HCT116 (cell line): ENCODE data around the gene MMD2. TPM values are rescaled to one million over a fixed set of nuclear protein-coding genes. Genes with fewer than 3 reads are reported as not detected.

Source experiments
- ATAC-seq: fragments of 200-7000 bp; cut with Tn5 transposase; 2 replicates; pipeline ENCODE4 v1.9.1; 2020; ENCODE audit warnings: mild to moderate bottlenecking, moderate library complexity
- BruUV-seq: library from RNA; stranded (reverse); fragments of 400-500 nt; replicated peaks from 2 replicates; lab custom pipeline; 2021; lab: Mats Ljungman, UMichigan
- CTCF ChIA-PET: fragments of 300-600 bp; sonication (Branson Sonifier 250); formaldehyde crosslinking; loops from one replicate; lab custom pipeline; 2021; ENCODE audit warnings: antibody characterized with exemption; lab: Charles Lee
- POLR2A ChIA-PET: fragments of 300-600, 350-600 bp; sonication (Branson Sonifier 250); formaldehyde crosslinking; loops from one replicate; lab custom pipeline; 2021; ENCODE audit warnings: antibody characterized with exemption; lab: Charles Lee
- RAD21 ChIA-PET, 2 experiments: fragments of 300-600 bp; sonication (Branson Sonifier 250); formaldehyde crosslinking; loops; one replicate each; lab custom pipeline; 2023; ENCODE audit warnings: low total read pairs in 2 of 2; ENCODE audit not compliant: uncharacterized antibody in 2 of 2, unreplicated experiment in 2 of 2, low non-redundant PET in 1 of 2; lab: Charles Lee
- DNase-seq: peaks from one replicate; pipeline ENCODE4 v3.0.0-alpha.2; 2010; ENCODE audit warnings: low read depth, low spot score
- H2AFZ ChIP-seq: fragments of 200-600 bp; shearing (Covaris generic), sonication (generic); 2 replicates; pipeline ENCODE4 v1.6.1; 2017; ENCODE audit warnings: low read depth, mixed run types, mixed read lengths, antibody characterized with exemption, low read length; ENCODE audit not compliant: poor library complexity, severe bottlenecking
- H3K27ac ChIP-seq: 2 replicates; pipeline ENCODE4 v1.5.1; 2012; ENCODE audit warnings: low read depth, low read length
- H3K27me3 ChIP-seq: fragments of 200-600 bp; sonication (generic); 2 replicates; pipeline ENCODE4 v1.6.1; 2016; ENCODE audit warnings: mixed run types, low read length, mixed read lengths; ENCODE audit not compliant: insufficient read depth
- H3K36me3 ChIP-seq, 2 experiments: fragments of 200-500 bp in 1 of 2; fragments of 200-600 bp in 1 of 2; sonication (Bioruptor generic) in 1 of 2; sonication (generic) in 1 of 2; 2 replicates each; pipeline versions ENCODE4 v1.5.1 to v1.6.1; 2014 to 2016; ENCODE audit warnings: low read length in 2 of 2, inconsistent platforms in 1 of 2, mixed read lengths in 1 of 2, mixed run types in 1 of 2; ENCODE audit not compliant: insufficient read depth in 2 of 2, control insufficient read depth in 1 of 2
- H3K4me1 ChIP-seq, 2 experiments: fragments of 200-600 bp in 1 of 2; sonication (generic) in 1 of 2; 2 replicates each; pipeline versions ENCODE4 v1.5.1 to v1.6.1; 2012 to 2017; ENCODE audit warnings: low read length in 2 of 2, inconsistent platforms in 1 of 2, mild to moderate bottlenecking in 1 of 2, mixed read lengths in 1 of 2, mixed run types in 1 of 2, moderate library complexity in 1 of 2; ENCODE audit not compliant: insufficient read depth in 2 of 2, control insufficient read depth in 1 of 2
- H3K4me2 ChIP-seq: fragments of 200-600 bp; sonication (generic); 2 replicates; pipeline ENCODE4 v1.6.1; 2017; ENCODE audit warnings: mixed run types, low read length, mixed read lengths
- H3K4me3 ChIP-seq, 2 experiments: fragments of 200-600 bp in 1 of 2; sonication (generic) in 1 of 2; replicated peaks in 1 of 2; 2 replicates each; pipeline ENCODE4 v1.5.1; 2011 to 2016; ENCODE audit warnings: low read length in 2 of 2, control low read depth in 1 of 2, low read depth in 1 of 2, mild to moderate bottlenecking in 1 of 2, mixed read lengths in 1 of 2, mixed run types in 1 of 2
- H3K79me2 ChIP-seq: fragments of 200-600 bp; sonication (generic); 2 replicates; pipeline ENCODE4 v1.6.1; 2017; ENCODE audit warnings: mild to moderate bottlenecking, mixed run types, low read length, moderate library complexity, mixed read lengths; ENCODE audit not compliant: insufficient read depth
- H3K9ac ChIP-seq: fragments of 200-600 bp; sonication (generic); 2 replicates; pipeline ENCODE4 v1.6.1; 2016; ENCODE audit warnings: low read length, mixed read lengths
- H3K9me2 ChIP-seq: fragments of 200-600 bp; sonication (generic), shearing (Covaris generic); 2 replicates; pipeline ENCODE4 v1.6.1; 2017; ENCODE audit warnings: mixed run types, mild to moderate bottlenecking, moderate library complexity; ENCODE audit not compliant: insufficient read depth
- H3K9me3 ChIP-seq, 2 experiments: fragments of 200-500 bp in 1 of 2; fragments of 200-600 bp in 1 of 2; sonication (Bioruptor generic) in 1 of 2; sonication (generic) in 1 of 2; 2 replicates each; pipeline ENCODE4 v1.6.1; 2014 to 2017; ENCODE audit warnings: low read length in 2 of 2, mixed read lengths in 2 of 2, inconsistent platforms in 1 of 2, low read depth in 1 of 2, mild to moderate bottlenecking in 1 of 2, mixed run types in 1 of 2, moderate library complexity in 1 of 2; ENCODE audit not compliant: control insufficient read depth in 1 of 2, insufficient read depth in 1 of 2
- H4K20me1 ChIP-seq: fragments of 200-600 bp; sonication (generic), shearing (Covaris generic); 2 replicates; pipeline ENCODE4 v1.6.1; 2017; ENCODE audit warnings: mixed run types, mild to moderate bottlenecking, moderate library complexity; ENCODE audit not compliant: insufficient read depth
- ATF3 ChIP-seq: IDR thresholded peaks from 2 replicates; pipeline ENCODE4 v1.6.1; 2012
- CEBPB ChIP-seq: IDR thresholded peaks from 2 replicates; pipeline ENCODE4 v1.6.1; 2012; ENCODE audit warnings: low read depth
- CTCF ChIP-seq, 3 experiments: fragments of 200-600 bp in 1 of 3; sonication (generic) in 1 of 3; IDR thresholded peaks in 2 of 3; conservative IDR thresholded peaks in 1 of 3; 2 replicates each; pipeline ENCODE4 v1.5.1; 2012 to 2017; ENCODE audit warnings: low read depth in 2 of 3, low read length in 2 of 3, antibody characterized with exemption in 1 of 3, borderline replicate concordance in 1 of 3, control low read depth in 1 of 3, mild to moderate bottlenecking in 1 of 3, mixed read lengths in 1 of 3, mixed run types in 1 of 3, moderate library complexity in 1 of 3; ENCODE audit not compliant: insufficient read depth in 1 of 3
- EGR1 ChIP-seq: IDR thresholded peaks from 2 replicates; pipeline ENCODE4 v1.6.1; 2012; ENCODE audit warnings: low read depth
- ELF1 ChIP-seq: IDR thresholded peaks from 2 replicates; pipeline ENCODE4 v1.6.1; 2012; ENCODE audit warnings: low read depth, borderline replicate concordance
- EZH2phosphoT487 ChIP-seq: fragments of 200-600 bp; IDR thresholded peaks from 2 replicates; pipeline ENCODE4 v1.6.1; 2018; ENCODE audit warnings: antibody characterized with exemption, borderline replicate concordance
- MAX ChIP-seq: IDR thresholded peaks from 2 replicates; pipeline ENCODE4 v1.6.1; 2012
- POLR2A ChIP-seq: IDR thresholded peaks from 2 replicates; pipeline ENCODE4 v1.7.0; 2011; ENCODE audit warnings: borderline replicate concordance; ENCODE audit not compliant: insufficient read depth, insufficient read length; ENCODE audit errors: extremely low read depth
- RAD21 ChIP-seq: IDR thresholded peaks from 2 replicates; pipeline ENCODE4 v1.6.1; 2012; ENCODE audit warnings: low read depth, mild to moderate bottlenecking
- YY1 ChIP-seq: IDR thresholded peaks from 2 replicates; pipeline ENCODE4 v1.6.1; 2011; ENCODE audit warnings: low read length, low read depth, moderate library complexity, mild to moderate bottlenecking; ENCODE audit not compliant: insufficient replicate concordance; ENCODE audit errors: extremely low read depth
- ZBTB33 ChIP-seq: IDR thresholded peaks from 2 replicates; pipeline ENCODE4 v1.6.1; 2011; ENCODE audit warnings: mild to moderate bottlenecking, low read length, moderate library complexity; ENCODE audit not compliant: insufficient replicate concordance; ENCODE audit errors: extremely low read depth
- ZFX ChIP-seq: fragments of 450-650 bp; IDR thresholded peaks from 2 replicates; pipeline ENCODE4 v1.6.1; 2017
- ZNF274 ChIP-seq: fragments of 200-500 bp; sonication (Bioruptor generic); IDR thresholded peaks from 2 replicates; pipeline ENCODE4 v1.6.1; 2014; ENCODE audit warnings: mild to moderate bottlenecking, low read depth, low read length, inconsistent platforms
- intact Hi-C: fragments of 100-400 bp; cut with micrococcal nuclease; formaldehyde crosslinking; loops from 2 replicates; pipeline ENCODE4 v1.10.0; 2022
- total RNA-seq: library from RNA; stranded (reverse); gene quantifications from one replicate; pipeline ENCODE4 v1.2.1, GENCODE V29; 2021; ENCODE audit not compliant: unreplicated experiment

The MMD2 gene
- total RNA-seq, 1 experiment from 2014 or later, result not detected

- TF ChIP-seq ZBTB33 (no peak), RAD21 (no peak), MAX (no peak), YY1 (no peak), ZNF274 (no peak), POLR2A (no peak), EZH2phosphoT487 (no peak)
Measured at GRCh38 chr7:4919969-4920766, 38.8 kb downstream of the MMD2 start (continued).

- Histone ChIP-seq H3K9me3 (no peaks in the 10 kb centered on the region), H3K27me3 (no peaks in the 10 kb centered on the region), H3K9ac (no peak overlapping the region), H2AFZ (no peak overlapping the region), H3K4me2 (no peak overlapping the region), H3K27ac (no peak overlapping the region), H3K36me3 (no peaks in the 10 kb centered on the region), H3K4me3 (no peak overlapping the region), H3K4me1 (no peaks in the 10 kb centered on the region)
- BruUV-seq, result no TSS peak
- POLR2A ChIA-PET, result no interaction called here
- intact Hi-C loops, result no loop called here
- RAD21 ChIA-PET, result no interaction called here
- DNase-seq, result no peak
- CTCF ChIA-PET, result interaction anchor here (1.2 kb wide), 1 partner anchor 33 kb away, joined by 3 read pairs; the partner anchor contains the start of gene RADIL
- no peak for TF ChIP-seq ZBTB33
- TF ChIP-seq EGR1, result no peak
- TF ChIP-seq ZNF274, result no peak
- TF ChIP-seq ZFX, result no peak
- TF ChIP-seq MAX, result no peak
- TF ChIP-seq ATF3, result no peak
- TF ChIP-seq POLR2A, result no peak
- TF ChIP-seq CEBPB, result no peak
- TF ChIP-seq ELF1, result no peak
- TF ChIP-seq CTCF (IDR thresholded peaks at IDR 0.05 in 2 of 3, conservative IDR thresholded peaks at IDR 0.05 in 1 of 3; ENCODE audit: borderline replicate concordance in 1 of 3, insufficient read depth in 1 of 3, low read depth in 2 of 3, low read length in 2 of 3), result no peak
- TF ChIP-seq, all 23 proteins: peak for 0
- Histone ChIP-seq H4K20me1 (no peaks in the 10 kb centered on the region), H3K9me2 (no peaks in the 10 kb centered on the region), H3K79me2 (no peaks in the 10 kb centered on the region)
- no peak for ATAC-seq
Measured at GRCh38 chr7:4916113-4916512, 42.9 kb downstream of the MMD2 start.
